WTC11 (cell line): ENCODE results near the gene NT5DC4. TPM values are rescaled to one million over a fixed set of nuclear protein-coding genes. Genes with fewer than 3 reads are reported as not detected.
A peak's percentile ranks its signal among the peaks of the same experiment; 100 is the strongest.

Source experiments
- ATAC-seq: fragments of 200-7000 bp; cut with Tn5 transposase; 2 replicates; pipeline ENCODE4 v1.10.0; 2021; ENCODE audit warnings: mild to moderate bottlenecking, moderate library complexity
- CTCF ChIA-PET: fragments of 300-600 bp; sonication (Branson Sonifier 250); formaldehyde crosslinking; loops from one replicate; lab custom pipeline; 2021; ENCODE audit warnings: antibody characterized with exemption; lab: Charles Lee
- POLR2A ChIA-PET: fragments of 350-600 bp; sonication (Branson Sonifier 250); formaldehyde crosslinking; loops from one replicate; lab custom pipeline; 2021; ENCODE audit warnings: antibody characterized with exemption; lab: Charles Lee
- DNase-seq: peaks from one replicate; pipeline ENCODE4 v3.0.0; 2021; ENCODE audit warnings: low spot score
- H3K27ac Mint-ChIP-seq: 2 replicates; pipeline ENCODE4 v1.8.0; 2021; ENCODE audit warnings: mixed read lengths
- H3K27me3 Mint-ChIP-seq: 2 replicates; pipeline ENCODE4 v1.8.0; 2021; ENCODE audit warnings: low read depth, mild to moderate bottlenecking, moderate library complexity, mixed read lengths
- H3K36me3 Mint-ChIP-seq: 2 replicates; pipeline ENCODE4 v1.8.0; 2021; ENCODE audit warnings: mixed read lengths
- H3K4me1 Mint-ChIP-seq: 2 replicates; pipeline ENCODE4 v1.8.0; 2022; ENCODE audit warnings: mixed read lengths
- H3K4me3 Mint-ChIP-seq: 2 replicates; pipeline ENCODE4 v1.8.0; 2021; ENCODE audit warnings: mild to moderate bottlenecking, moderate library complexity, mixed read lengths
- H3K9me3 Mint-ChIP-seq: 2 replicates; pipeline ENCODE4 v1.8.0; 2021; ENCODE audit warnings: mixed read lengths
- ARID4B ChIP-seq: sonication (generic); formaldehyde crosslinking; IDR thresholded peaks from 2 replicates; pipeline ENCODE4 v1.8.0; 2023; ENCODE audit warnings: missing genetic modification reagents, mild to moderate bottlenecking, borderline replicate concordance
- ATF2 ChIP-seq: sonication (generic); formaldehyde crosslinking; IDR thresholded peaks from 2 replicates; pipeline ENCODE4 v1.8.1; 2022; ENCODE audit warnings: low read depth, missing genetic modification reagents, borderline replicate concordance
- ATF6 ChIP-seq: sonication (generic); formaldehyde crosslinking; IDR thresholded peaks from 2 replicates; pipeline ENCODE4 v1.8.1; 2023; ENCODE audit warnings: mild to moderate bottlenecking, missing genetic modification reagents
- ELF4 ChIP-seq: sonication (generic); formaldehyde crosslinking; IDR thresholded peaks from 2 replicates; pipeline ENCODE4 v1.8.1; 2022; ENCODE audit warnings: low read depth, mild to moderate bottlenecking, moderate library complexity, missing genetic modification reagents
- FOXP1 ChIP-seq: sonication (generic); formaldehyde crosslinking; IDR thresholded peaks from 2 replicates; pipeline ENCODE4 v1.8.0; 2022; ENCODE audit warnings: missing genetic modification reagents, mild to moderate bottlenecking, moderate library complexity, borderline replicate concordance
- GABPB1 ChIP-seq: sonication (generic); formaldehyde crosslinking; IDR thresholded peaks from 2 replicates; pipeline ENCODE4 v1.8.1; 2023; ENCODE audit warnings: mild to moderate bottlenecking, missing genetic modification reagents
- GRHL2 ChIP-seq: fragments of 250-450 bp; sonication (Bioruptor Pico); IDR thresholded peaks from 2 replicates; pipeline ENCODE4 v1.8.0; 2022; ENCODE audit warnings: mild to moderate bottlenecking, moderate library complexity; ENCODE audit not compliant: insufficient replicate concordance, severe bottlenecking
- IRF2 ChIP-seq: sonication (generic); formaldehyde crosslinking; IDR thresholded peaks from 2 replicates; pipeline ENCODE4 v1.8.0; 2022; ENCODE audit warnings: low read depth, missing genetic modification reagents, borderline replicate concordance
- KAT7 ChIP-seq: sonication (generic); formaldehyde crosslinking; IDR thresholded peaks from 2 replicates; pipeline ENCODE4 v1.8.1; 2023; ENCODE audit warnings: missing genetic modification reagents, mild to moderate bottlenecking, borderline replicate concordance
- MAX ChIP-seq: sonication (generic); formaldehyde crosslinking; IDR thresholded peaks from 2 replicates; pipeline ENCODE4 v1.8.0; 2022; ENCODE audit warnings: mild to moderate bottlenecking, missing genetic modification reagents
- MYBL2 ChIP-seq: sonication (generic); formaldehyde crosslinking; IDR thresholded peaks from 2 replicates; pipeline ENCODE4 v1.8.1; 2023; ENCODE audit warnings: mild to moderate bottlenecking, moderate library complexity, missing genetic modification reagents
- NFATC4 ChIP-seq: fragments of 250-450 bp; sonication (Bioruptor Pico); IDR thresholded peaks from 2 replicates; pipeline ENCODE4 v1.9.0; 2021; ENCODE audit warnings: mild to moderate bottlenecking
- RORB ChIP-seq: fragments of 250-450 bp; sonication (Bioruptor Pico); IDR thresholded peaks from 2 replicates; pipeline ENCODE4 v1.9.0; 2021; ENCODE audit warnings: mild to moderate bottlenecking
- TCF7 ChIP-seq: sonication (generic); formaldehyde crosslinking; IDR thresholded peaks from 2 replicates; pipeline ENCODE4 v1.8.0; 2022; ENCODE audit warnings: mild to moderate bottlenecking, low read depth, missing genetic modification reagents, moderate library complexity
- ZBTB21 ChIP-seq: sonication (generic); formaldehyde crosslinking; IDR thresholded peaks from 2 replicates; pipeline ENCODE4 v1.8.1; 2023; ENCODE audit warnings: mild to moderate bottlenecking, missing genetic modification reagents, borderline replicate concordance
- ZNF121 ChIP-seq: sonication (generic); formaldehyde crosslinking; IDR thresholded peaks from 2 replicates; pipeline ENCODE4 v1.8.0; 2023; ENCODE audit warnings: missing genetic modification reagents
- ZNF219 ChIP-seq: sonication (generic); formaldehyde crosslinking; IDR thresholded peaks from 2 replicates; pipeline ENCODE4 v1.8.0; 2023; ENCODE audit warnings: missing genetic modification reagents, mild to moderate bottlenecking, borderline replicate concordance
- ZNF263 ChIP-seq: sonication (generic); formaldehyde crosslinking; IDR thresholded peaks from 2 replicates; pipeline ENCODE4 v1.8.1; 2022; ENCODE audit warnings: low read depth, mild to moderate bottlenecking, moderate library complexity, missing genetic modification reagents
- ZNF423 ChIP-seq: fragments of 250-450 bp; sonication (Bioruptor Pico); IDR thresholded peaks from 2 replicates; pipeline ENCODE4 v2.1.2; 2022; ENCODE audit warnings: mild to moderate bottlenecking, moderate library complexity
- ZNF671 ChIP-seq: fragments of 250-450 bp; sonication (Bioruptor Pico); IDR thresholded peaks from 2 replicates; pipeline ENCODE4 v1.8.0; 2021; ENCODE audit warnings: mild to moderate bottlenecking
- total RNA-seq: library from RNA; stranded (reverse); gene quantifications from 3 replicates; pipeline ENCODE4 v1.2.3, GENCODE V29; 2021
- TF ChIP-seq, protein P1 (sequence below): fragments of 200-600 bp; IDR thresholded peaks from 2 replicates; pipeline ENCODE4 v1.8.0; 2022; ENCODE audit warnings: antibody characterized with exemption

The NT5DC4 gene
- total RNA-seq, 1 experiment from 2014 or later: not detected

DNA sequence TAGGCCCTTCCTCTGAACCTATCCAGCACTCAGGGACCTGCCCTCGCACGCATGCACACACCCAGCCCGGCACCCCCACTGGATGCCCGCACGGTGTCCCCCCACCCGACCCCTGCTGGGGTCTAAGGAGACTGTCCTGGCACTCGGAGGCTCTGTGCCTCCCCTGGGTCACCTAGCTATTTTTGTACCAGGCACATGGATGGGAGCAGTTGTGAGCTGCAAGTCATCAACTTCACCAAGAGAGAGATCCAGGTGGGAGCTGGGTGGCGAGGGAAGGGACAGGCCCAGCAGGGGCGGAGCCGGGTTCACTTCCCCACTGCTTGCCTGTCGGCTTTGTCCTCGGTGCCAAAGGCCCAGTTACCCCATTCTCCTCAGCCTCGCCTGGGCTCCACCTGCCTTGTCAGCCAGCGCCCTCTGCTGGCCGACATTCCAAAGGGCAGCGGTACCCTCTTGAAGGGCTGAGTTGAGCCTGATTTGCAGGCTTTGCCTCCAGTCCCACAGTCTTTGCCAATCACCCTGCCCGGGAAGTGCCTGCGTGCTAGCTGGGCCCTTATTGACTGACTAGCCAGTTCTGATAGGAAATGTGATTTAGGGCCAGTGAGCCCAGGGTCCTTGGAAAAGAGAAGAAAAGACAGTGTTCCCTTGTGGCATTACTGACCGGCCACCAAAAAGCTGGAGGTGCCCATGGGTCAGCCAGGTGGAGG lies 5.8 kb downstream of the NT5DC4 start (continued):
- TF ChIP-seq IRF2 (CRISPR knock-in tag) (no peak), GABPB1 (CRISPR knock-in tag) (0 out of 2 replicates have a peak, but pooled peaks have one; percentile 24), ZBTB21 (CRISPR knock-in tag) (no peak), ARID4B (CRISPR knock-in tag) (no peak), ELF4 (no peak), ZNF423 (CRISPR knock-in tag) (no peak), MAX (CRISPR knock-in tag) (0 out of 2 replicates have a peak, but pooled peaks have one; percentile 59), ATF6 (CRISPR knock-in tag) (no peak), ZNF219 (CRISPR knock-in tag) (no peak), ZNF263 (CRISPR knock-in tag) (no peak), FOXP1 (0 out of 2 replicates have a peak, but pooled peaks have one; percentile 33), ZNF671 (CRISPR knock-in tag) (no peak), TCF7 (CRISPR knock-in tag) (no peak)
- TF ChIP-seq, protein P1, sequence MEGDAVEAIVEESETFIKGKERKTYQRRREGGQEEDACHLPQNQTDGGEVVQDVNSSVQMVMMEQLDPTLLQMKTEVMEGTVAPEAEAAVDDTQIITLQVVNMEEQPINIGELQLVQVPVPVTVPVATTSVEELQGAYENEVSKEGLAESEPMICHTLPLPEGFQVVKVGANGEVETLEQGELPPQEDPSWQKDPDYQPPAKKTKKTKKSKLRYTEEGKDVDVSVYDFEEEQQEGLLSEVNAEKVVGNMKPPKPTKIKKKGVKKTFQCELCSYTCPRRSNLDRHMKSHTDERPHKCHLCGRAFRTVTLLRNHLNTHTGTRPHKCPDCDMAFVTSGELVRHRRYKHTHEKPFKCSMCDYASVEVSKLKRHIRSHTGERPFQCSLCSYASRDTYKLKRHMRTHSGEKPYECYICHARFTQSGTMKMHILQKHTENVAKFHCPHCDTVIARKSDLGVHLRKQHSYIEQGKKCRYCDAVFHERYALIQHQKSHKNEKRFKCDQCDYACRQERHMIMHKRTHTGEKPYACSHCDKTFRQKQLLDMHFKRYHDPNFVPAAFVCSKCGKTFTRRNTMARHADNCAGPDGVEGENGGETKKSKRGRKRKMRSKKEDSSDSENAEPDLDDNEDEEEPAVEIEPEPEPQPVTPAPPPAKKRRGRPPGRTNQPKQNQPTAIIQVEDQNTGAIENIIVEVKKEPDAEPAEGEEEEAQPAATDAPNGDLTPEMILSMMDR: peak; percentile 87

- TF ChIP-seq GRHL2 (CRISPR knock-in tag) (no peak), NFATC4 (CRISPR knock-in tag) (no peak), MYBL2 (no peak), ZNF121 (no peak), ATF2 (CRISPR knock-in tag) (no peak), KAT7 (CRISPR knock-in tag) (no peak), RORB (CRISPR knock-in tag) (no peak), ZNF219 (CRISPR knock-in tag) (no peak)
- Mint-ChIP-seq H3K36me3 (no peaks in the 10 kb centered on the region), H3K4me3 (no peak overlapping the region), H3K27ac (no peak overlapping the region), H3K27me3 (no peaks in the 10 kb centered on the region), H3K4me1 (peaks cover 8% of the 10 kb centered on the region; the same call in 1 of the 2 replicates), H3K9me3 (no peaks in the 10 kb centered on the region)
- no peak for DNase-seq
- CTCF ChIA-PET: interaction anchor here (0.9 to 8.7 kb wide), 24 partner anchors 11 to 232 kb away, joined by 3 to 143 read pairs (median 6); partner anchors contain the start of genes CHCHD5 and SLC20A1
- POLR2A ChIA-PET: no interaction called here
- ATAC-seq: no peak
Observed at GRCh38 chr2:112727276-112728028, 6.6 kb downstream of the NT5DC4 start.
